ENCODE data around the gene UFD1. TPM values are rescaled to one million over a fixed set of nuclear protein-coding genes. Genes with fewer than 3 reads are reported as not detected.

Gene UFD1
- total and polyA plus RNA-seq, 2 experiments from 2014 or later: 23.4 to 77.3 TPM

DNA sequence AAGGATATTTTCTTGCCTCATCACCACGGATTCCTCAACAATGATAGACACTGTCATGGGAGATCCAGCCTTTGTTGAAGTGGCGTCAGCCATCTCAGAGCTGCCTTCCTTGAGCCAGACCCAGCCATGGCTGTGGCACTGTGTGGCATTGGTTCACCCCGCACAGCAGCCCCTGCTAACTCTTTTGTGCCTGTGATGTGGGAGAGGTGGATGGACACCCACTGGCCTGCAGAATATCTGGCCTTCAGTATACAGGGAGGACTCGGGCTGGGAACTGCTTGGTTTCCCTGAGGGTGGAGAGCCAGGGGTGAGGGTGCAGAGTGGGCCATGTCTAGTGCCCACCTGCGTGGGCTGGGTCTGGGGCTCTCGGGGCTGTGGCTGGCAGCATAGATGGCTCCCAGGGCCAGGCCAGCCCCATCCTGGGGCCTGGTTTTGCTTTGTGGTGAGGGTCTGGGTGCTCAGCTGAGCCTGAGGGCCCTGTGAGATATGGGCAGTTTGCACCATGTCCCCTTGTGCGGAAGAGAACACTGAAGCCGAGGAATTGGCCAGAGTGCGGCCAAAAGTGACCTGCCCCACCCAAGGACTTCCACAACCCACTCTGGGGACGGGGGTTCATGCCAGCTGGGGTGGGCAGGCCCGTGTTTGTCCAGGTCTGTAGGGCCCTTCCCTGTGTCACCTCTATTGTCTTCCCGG lies 39.1 kb upstream of the UFD1 start:
- Histone ChIP-seq H3K27ac (no peak overlapping the region), H3K27me3 (peaks cover 18% of the 10 kb centered on the region), H3K36me3 (no peaks in the 10 kb centered on the region), H3K4me1 (ENCODE audit: low read depth) (no peaks in the 10 kb centered on the region), H3K9me3 (ENCODE audit: low read depth) (no peaks in the 10 kb centered on the region), H3K4me3 (no peak overlapping the region)
- TF ChIP-seq CTCF (IDR thresholded peaks at IDR 0.05; ENCODE audit: low read depth, low read length): no peak
- no peak for DNase-seq (ENCODE audit: low read depth in 1 of 2, low spot score in 1 of 2)

GRCh38 chr22:19517171-19517500 lies 38.1 kb upstream of the UFD1 start:
- H3K4me1 ChIP-seq (ENCODE audit: low read depth): no peaks in the 10 kb centered on the region
- H3K27me3 ChIP-seq: peaks cover 9% of the 10 kb centered on the region
- no peak for DNase-seq (ENCODE audit: low read depth in 1 of 2, low spot score in 1 of 2)

GRCh38 chr22:19516378-19517170 lies 37.6 kb upstream of the UFD1 start:
- DNase-seq (ENCODE audit: low read depth in 1 of 2, low spot score in 1 of 2): no peak

More at GRCh38 chr22:19517171-19517500, 38.1 kb upstream of the UFD1 start:
- Histone ChIP-seq H3K36me3 (no peaks in the 10 kb centered on the region), H3K9me3 (ENCODE audit: low read depth) (no peaks in the 10 kb centered on the region), H3K27ac (no peak overlapping the region), H3K4me3 (no peak overlapping the region)
- TF ChIP-seq CTCF (IDR thresholded peaks at IDR 0.05; ENCODE audit: low read depth, low read length): no peak

DNA sequence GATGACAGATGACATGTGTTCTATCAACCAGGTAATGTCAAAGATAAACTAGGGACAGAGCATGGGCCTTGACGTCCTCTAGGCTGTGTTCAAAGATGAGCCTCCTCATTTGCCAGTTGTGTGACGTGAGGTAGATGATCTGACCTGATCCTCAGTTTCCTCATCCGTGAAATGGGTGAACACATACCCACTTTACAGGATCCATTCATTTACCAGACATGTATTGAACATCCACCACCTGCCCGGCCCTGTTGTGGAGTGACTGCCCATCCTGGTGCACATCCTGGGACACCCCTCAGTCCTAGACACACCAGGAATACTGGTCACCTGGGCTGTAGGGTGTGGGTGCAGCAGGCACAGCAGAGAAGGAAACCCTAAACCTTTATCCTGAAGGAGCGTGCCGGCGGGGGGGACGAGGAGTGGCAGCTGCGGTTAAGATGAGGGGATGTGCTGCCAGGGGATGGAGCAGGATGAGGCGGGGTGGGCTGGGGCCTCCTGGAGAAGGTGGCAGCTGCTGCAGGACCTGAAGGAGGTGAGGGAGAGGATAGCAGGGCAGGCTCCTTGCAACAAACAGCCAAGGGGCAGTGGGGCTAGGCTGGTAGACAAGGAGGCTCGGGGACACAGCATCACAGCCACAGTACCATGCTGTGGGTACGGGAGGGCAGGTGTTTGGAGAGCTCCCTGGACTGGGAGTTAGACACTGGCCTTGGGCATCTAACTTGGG lies 36.8 kb upstream of the UFD1 start:
- Histone ChIP-seq H3K27ac (no peak overlapping the region), H3K9me3 (ENCODE audit: low read depth) (no peaks in the 10 kb centered on the region), H3K4me3 (no peak overlapping the region), H3K36me3 (no peaks in the 10 kb centered on the region), H3K4me1 (ENCODE audit: low read depth) (no peaks in the 10 kb centered on the region), H3K27me3 (no peaks in the 10 kb centered on the region)
- TF ChIP-seq CTCF (IDR thresholded peaks at IDR 0.05; ENCODE audit: low read depth, low read length): no peak
- no peak for DNase-seq (ENCODE audit: low read depth in 1 of 2, low spot score in 1 of 2)

More at GRCh38 chr22:19516378-19517170, 37.6 kb upstream of the UFD1 start:
- H3K27me3 ChIP-seq: peaks cover 4% of the 10 kb centered on the region
- H3K9me3 ChIP-seq (ENCODE audit: low read depth): no peaks in the 10 kb centered on the region
- no peaks in the 10 kb centered on the region for H3K4me1 ChIP-seq (ENCODE audit: low read depth)
- no peak overlapping the region for H3K27ac ChIP-seq
- no peak overlapping the region for H3K4me3 ChIP-seq
- TF ChIP-seq CTCF (IDR thresholded peaks at IDR 0.05; ENCODE audit: low read depth, low read length): no peak
- H3K36me3 ChIP-seq: no peaks in the 10 kb centered on the region

- TF ChIP-seq CTCF (IDR thresholded peaks at IDR 0.05; ENCODE audit: low read depth, low read length): no peak
- Histone ChIP-seq H3K36me3 (no peaks in the 10 kb centered on the region), H3K27me3 (no peaks in the 10 kb centered on the region), H3K4me1 (ENCODE audit: low read depth) (no peaks in the 10 kb centered on the region), H3K4me3 (no peak overlapping the region), H3K9me3 (ENCODE audit: low read depth) (no peaks in the 10 kb centered on the region), H3K27ac (no peak overlapping the region)
- no peak for DNase-seq (ENCODE audit: low read depth in 1 of 2, low spot score in 1 of 2)
Measured at GRCh38 chr22:19514831-19515565, 36.0 kb upstream of the UFD1 start.
